Activated naive CD8-positive, alpha-beta T cell treated with anti-CD3 and anti-CD28 coated beads, Interleukin-2, amount 10 ng/mL, durations not matched to agents 7 days and 5 days (primary cell): ENCODE measurements around the gene TOMM7. TPM values are rescaled to one million over a fixed set of nuclear protein-coding genes. Genes with fewer than 3 reads are reported as not detected.

ENCODE experiments used
- ATAC-seq: fragments of 150-1000 bp; cut with Tn5 transposase; one replicate; pipeline ENCODE4 v1.10.0; 2021; ENCODE audit warnings: low read depth, moderate library complexity
- POLR2A ChIA-PET: fragments of 350-600 bp; sonication (Branson Sonifier 250); formaldehyde crosslinking; loops from one replicate; lab custom pipeline; 2021; ENCODE audit warnings: antibody characterized with exemption; lab: Charles Lee
- DNase-seq: peaks from one replicate; pipeline ENCODE4 v3.0.0; 2021
- H3K27ac Mint-ChIP-seq: one replicate; pipeline ENCODE4 v1.8.0; 2022; ENCODE audit warnings: mild to moderate bottlenecking, mixed read lengths
- H3K27me3 Mint-ChIP-seq: one replicate; pipeline ENCODE4 v1.8.0; 2022; ENCODE audit warnings: mild to moderate bottlenecking, moderate library complexity, mixed read lengths
- H3K36me3 Mint-ChIP-seq: one replicate; pipeline ENCODE4 v1.8.0; 2021; ENCODE audit warnings: mild to moderate bottlenecking, mixed read lengths
- H3K4me1 Mint-ChIP-seq: one replicate; pipeline ENCODE4 v1.8.0; 2021; ENCODE audit warnings: mixed read lengths
- H3K4me3 Mint-ChIP-seq: one replicate; pipeline ENCODE4 v1.8.0; 2022; ENCODE audit warnings: mild to moderate bottlenecking, moderate library complexity, mixed read lengths
- H3K9me3 Mint-ChIP-seq: one replicate; pipeline ENCODE4 v1.8.0; 2021; ENCODE audit warnings: mixed read lengths
- total RNA-seq, 2 experiments: library from RNA; stranded (reverse); gene quantifications; one replicate each; pipeline ENCODE4 v1.2.3, GENCODE V29; 2021

Gene TOMM7
- total RNA-seq, 2 experiments from 2014 or later, result 379 to 390 TPM

DNA sequence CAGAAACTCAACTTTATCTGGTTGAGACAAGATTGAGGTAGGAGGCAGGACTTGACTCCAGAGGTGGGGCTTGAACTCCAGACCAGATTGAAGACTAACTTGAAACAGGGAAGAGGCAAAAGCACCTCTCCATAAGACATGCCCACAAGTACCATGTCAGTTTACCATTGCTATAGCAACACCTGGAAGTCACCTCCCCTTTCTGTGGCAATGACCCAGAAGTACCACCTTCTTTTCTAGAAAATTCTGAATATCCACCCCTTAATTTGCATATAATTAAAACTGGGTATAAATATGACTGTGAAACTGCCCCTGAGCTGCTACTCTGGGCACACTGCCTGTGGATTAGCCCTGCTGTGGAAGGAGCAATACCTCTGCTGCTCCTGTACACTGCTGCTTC lies 4.9 kb upstream of the TOMM7 start:
- H3K36me3 Mint-ChIP-seq, result peaks cover under 1% of the 10 kb centered on the region
- peaks cover 4% of the 10 kb centered on the region for H3K4me1 Mint-ChIP-seq
- ATAC-seq (no peak), DNase-seq (no peak)
- POLR2A ChIA-PET, result no interaction called here
- peaks cover 14% of the 10 kb centered on the region for H3K27me3 Mint-ChIP-seq
- no peaks in the 10 kb centered on the region for H3K9me3 Mint-ChIP-seq
- no peak overlapping the region for H3K4me3 Mint-ChIP-seq
- H3K27ac Mint-ChIP-seq, result no peak overlapping the region

DNA sequence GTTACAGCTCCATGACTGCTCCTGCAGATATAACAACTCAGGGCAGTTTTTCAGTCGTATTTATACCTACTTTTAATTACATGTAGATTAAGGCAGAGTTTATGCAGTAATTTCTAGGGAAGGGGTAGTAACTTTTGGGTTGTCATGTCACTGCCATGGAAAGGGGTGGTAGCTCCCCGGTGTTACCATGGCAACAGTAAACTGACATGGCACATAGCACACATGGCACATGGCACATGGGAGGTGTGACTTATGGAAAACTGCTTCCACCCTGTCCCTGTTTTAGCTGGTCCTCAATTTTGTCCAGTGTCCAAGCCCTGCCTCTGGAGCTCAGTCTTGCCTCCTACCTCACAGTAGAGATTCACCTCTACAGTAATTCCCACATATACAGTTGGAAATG lies 3.9 kb upstream of the TOMM7 start:
- H3K4me3 Mint-ChIP-seq, result no peak overlapping the region
- no peaks in the 10 kb centered on the region for H3K9me3 Mint-ChIP-seq
- DNase-seq, result no peak
- no peak overlapping the region for H3K27ac Mint-ChIP-seq
- no peak for ATAC-seq
- peaks cover 13% of the 10 kb centered on the region for H3K27me3 Mint-ChIP-seq
- H3K4me1 Mint-ChIP-seq, result peaks cover 4% of the 10 kb centered on the region
- peaks cover 2% of the 10 kb centered on the region for H3K36me3 Mint-ChIP-seq
- POLR2A ChIA-PET, result no interaction called here

DNA sequence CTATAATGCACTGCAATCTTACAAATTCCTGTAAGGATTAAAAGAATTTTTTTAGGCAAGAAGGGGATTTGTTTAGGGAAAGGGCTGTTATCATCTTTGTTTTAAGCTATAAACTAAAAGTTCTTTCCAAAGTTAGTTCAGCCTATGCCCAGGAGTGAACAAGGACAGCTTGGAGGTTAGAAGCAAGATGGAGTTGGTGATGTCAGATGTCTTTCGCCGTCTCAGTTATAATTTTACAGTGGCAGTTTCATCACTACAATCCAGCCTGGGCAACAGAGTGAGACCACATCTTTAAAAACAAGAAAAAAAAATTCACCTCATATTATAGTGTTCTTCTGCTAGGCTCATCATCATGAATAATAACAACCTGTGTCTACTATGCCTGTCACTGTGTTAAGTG lies 2.1 kb upstream of the TOMM7 start:
- Mint-ChIP-seq H3K9me3 (no peaks in the 10 kb centered on the region), H3K4me3 (no peak overlapping the region), H3K4me1 (peaks cover 19% of the 10 kb centered on the region), H3K27me3 (peaks cover 13% of the 10 kb centered on the region), H3K27ac (no peak overlapping the region), H3K36me3 (peaks cover 6% of the 10 kb centered on the region)
- no peak for ATAC-seq
- DNase-seq, result no peak
- POLR2A ChIA-PET, result interaction anchor here (0.6 kb wide), 2 partner anchors 29 to 230 kb away, joined by 3 read pairs; no protein-coding TSS in a partner anchor

DNA sequence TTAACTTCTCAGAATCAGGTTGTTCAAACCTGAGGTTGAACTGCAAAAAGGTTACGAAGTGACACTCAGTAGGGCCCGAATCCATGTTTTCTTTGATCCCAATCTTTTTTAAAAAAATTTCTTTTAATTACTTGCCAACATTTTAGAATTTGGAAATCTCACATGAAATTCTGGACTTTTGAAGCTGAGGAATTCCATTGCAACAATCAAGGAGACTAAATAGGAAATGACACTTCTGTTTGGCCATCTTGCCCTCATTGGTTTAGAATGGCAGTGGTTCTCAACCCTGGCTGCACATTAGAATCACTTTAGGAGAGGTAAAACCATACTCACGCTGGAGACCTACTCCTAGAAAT lies 471 bp upstream of the TOMM7 start:
- Mint-ChIP-seq H3K27me3 (peaks cover 13% of the 10 kb centered on the region), H3K4me3 (peak overlapping the region; percentile 99), H3K9me3 (no peaks in the 10 kb centered on the region), H3K36me3 (peaks cover 6% of the 10 kb centered on the region), H3K4me1 (peaks cover 25% of the 10 kb centered on the region), H3K27ac (peak overlapping the region; percentile 97)
- ATAC-seq, result no peak
- DNase-seq, result no peak
- POLR2A ChIA-PET, result interaction anchor here (0.7 to 1.9 kb wide), 4 partner anchors 13 to 283 kb away, joined by 3 to 4 read pairs (median 3); no protein-coding TSS in a partner anchor

DNA sequence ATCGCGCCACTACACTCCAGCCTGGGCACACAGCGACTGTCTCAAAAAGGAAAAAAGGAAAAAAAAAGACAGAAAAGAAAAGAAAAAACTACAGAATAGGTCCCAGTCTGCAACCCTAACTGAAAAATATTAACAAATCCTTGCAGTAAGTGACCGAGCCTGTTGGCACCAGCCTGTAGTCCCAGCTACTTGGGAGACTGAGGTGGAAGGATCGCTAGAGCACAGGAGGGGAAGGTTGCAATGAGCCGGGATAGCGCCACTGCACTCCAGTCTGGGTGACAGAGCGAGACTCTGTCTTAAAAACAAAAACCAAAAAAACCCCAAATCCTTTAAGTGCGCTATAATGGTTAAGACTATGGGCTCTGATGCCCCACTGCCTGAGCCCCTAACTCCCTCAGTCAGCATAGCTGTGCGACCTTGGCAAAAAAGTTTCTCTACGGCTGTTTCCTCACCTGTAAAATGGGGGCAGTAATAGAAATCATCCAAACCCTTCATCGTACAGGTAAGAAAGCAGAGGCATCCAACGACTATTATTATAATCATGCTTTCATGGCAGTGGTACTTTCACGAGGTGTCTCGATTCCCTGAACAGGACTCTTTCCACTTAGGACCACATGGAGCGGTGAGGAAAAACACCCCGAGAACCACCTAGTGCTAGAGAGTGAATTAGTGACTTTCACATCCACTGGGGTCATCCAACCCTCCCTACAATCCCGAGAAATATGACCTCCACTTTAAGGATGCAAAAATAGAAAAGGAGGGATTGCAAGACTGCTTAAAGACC lies 755 bp downstream of the TOMM7 start:
- H3K27me3 Mint-ChIP-seq, result peaks cover 8% of the 10 kb centered on the region
- DNase-seq, result peak; percentile 27
- peaks cover 6% of the 10 kb centered on the region for H3K36me3 Mint-ChIP-seq
- peak overlapping the region; percentile 99 for H3K4me3 Mint-ChIP-seq
- peak overlapping the region; percentile 97 for H3K27ac Mint-ChIP-seq
- peak; percentile 9 for ATAC-seq
- H3K4me1 Mint-ChIP-seq, result peaks cover 28% of the 10 kb centered on the region
- POLR2A ChIA-PET, result interaction anchor here (0.6 to 1.9 kb wide), 4 partner anchors 12 to 389 kb away, joined by 3 to 4 read pairs (median 4); no protein-coding TSS in a partner anchor
- no peaks in the 10 kb centered on the region for H3K9me3 Mint-ChIP-seq

DNA sequence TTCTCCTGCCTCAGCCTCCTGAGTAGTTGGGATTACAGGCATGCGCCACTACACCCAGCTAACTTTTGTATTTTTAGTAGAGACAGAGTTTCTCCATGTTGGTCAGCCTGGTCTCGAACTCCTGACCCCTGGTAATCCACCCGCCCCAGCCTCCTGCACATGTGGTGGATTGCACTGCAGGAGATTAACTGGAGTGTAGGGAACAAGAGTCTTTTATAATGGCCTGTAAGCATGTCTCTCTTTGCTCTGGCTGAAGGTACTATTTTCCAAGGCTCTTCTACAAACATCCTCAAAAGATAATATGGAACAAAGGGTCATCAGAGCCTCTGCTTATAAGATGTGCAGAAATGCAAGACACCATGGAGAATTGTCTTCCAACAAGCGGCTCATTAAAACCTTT lies 3.2 kb downstream of the TOMM7 start:
- Mint-ChIP-seq H3K9me3 (no peaks in the 10 kb centered on the region), H3K27ac (no peak overlapping the region), H3K4me3 (no peak overlapping the region), H3K27me3 (no peaks in the 10 kb centered on the region), H3K36me3 (peaks cover 19% of the 10 kb centered on the region), H3K4me1 (peaks cover 30% of the 10 kb centered on the region)
- POLR2A ChIA-PET, result no interaction called here
- DNase-seq, result no peak
- ATAC-seq, result no peak

DNA sequence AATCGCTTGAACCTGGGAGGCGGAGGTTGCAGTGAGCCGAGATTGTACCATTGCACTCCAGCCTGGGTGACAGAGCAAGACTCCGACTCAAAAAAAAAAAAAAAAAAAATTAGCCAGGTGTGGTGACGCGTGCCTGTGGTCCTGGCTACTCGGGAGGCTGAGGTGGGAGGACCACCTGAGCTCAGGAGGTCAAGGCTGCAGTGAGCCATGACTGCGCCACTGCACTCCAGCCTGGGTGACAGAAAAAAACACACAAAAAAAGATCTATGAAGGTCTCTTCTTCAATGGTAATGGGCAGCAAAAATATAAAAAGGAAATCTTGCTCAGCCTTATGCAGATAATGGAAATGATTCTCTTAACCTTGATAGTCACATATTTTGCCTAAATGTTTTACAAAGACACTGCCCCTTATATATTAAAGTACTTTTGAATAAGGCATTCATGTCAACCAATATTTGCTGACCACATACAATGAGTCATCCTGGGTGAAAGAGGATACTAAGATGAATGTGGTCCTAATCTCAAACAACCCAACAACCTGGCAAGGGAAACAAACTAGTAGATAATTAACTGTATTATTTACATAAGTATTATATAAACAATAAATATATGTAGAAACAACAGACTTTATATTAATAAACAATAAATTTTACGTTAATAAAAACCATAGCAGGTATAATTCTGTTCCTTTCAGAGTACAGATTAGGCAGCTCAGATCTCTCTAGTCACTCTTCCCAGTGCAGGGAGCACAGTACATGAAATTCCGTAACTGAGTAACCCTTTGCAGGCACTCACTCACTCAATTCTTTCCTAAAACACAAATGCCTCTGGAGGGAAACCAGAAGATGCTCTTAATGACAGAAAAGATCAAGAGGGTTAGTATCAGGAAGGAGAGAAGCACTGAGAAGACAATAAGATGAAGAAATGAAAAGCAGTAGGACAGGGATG lies 8.1 kb downstream of the TOMM7 start:
- Mint-ChIP-seq H3K36me3 (peaks cover 22% of the 10 kb centered on the region), H3K27ac (no peak overlapping the region), H3K9me3 (no peaks in the 10 kb centered on the region), H3K4me3 (no peak overlapping the region), H3K4me1 (peaks cover 11% of the 10 kb centered on the region), H3K27me3 (no peaks in the 10 kb centered on the region)
- ATAC-seq (no peak), DNase-seq (no peak)
- POLR2A ChIA-PET, result no interaction called here

DNA sequence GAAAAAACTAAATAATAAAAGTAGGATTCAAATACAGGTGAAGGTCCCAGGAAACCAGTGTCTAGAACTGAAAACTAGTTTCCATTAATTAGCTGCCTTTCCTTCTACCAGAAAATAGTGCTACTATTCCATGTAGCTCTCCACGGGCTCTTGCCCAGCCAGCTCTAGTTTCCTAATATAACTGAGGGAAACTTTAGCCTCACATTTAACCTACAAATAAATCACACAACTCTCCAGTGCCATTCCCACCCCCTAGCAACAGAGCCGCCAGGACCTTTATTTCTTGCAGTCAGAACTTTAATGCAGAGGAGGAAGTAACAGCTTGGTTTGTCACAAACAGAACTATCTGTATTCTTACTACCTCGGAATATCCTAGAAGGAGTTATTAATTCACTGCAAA lies 10.3 kb downstream of the TOMM7 start:
- no peaks in the 10 kb centered on the region for H3K27me3 Mint-ChIP-seq
- DNase-seq (no peak), ATAC-seq (no peak)
- peaks cover 22% of the 10 kb centered on the region for H3K36me3 Mint-ChIP-seq
- H3K4me3 Mint-ChIP-seq, result no peak overlapping the region
- no peak overlapping the region for H3K27ac Mint-ChIP-seq
- no peaks in the 10 kb centered on the region for H3K9me3 Mint-ChIP-seq
- POLR2A ChIA-PET, result interaction anchor here (0.7 kb wide), 1 partner anchor 8 kb away, joined by 3 read pairs; no protein-coding TSS in a partner anchor
- peaks cover 4% of the 10 kb centered on the region for H3K4me1 Mint-ChIP-seq

DNA sequence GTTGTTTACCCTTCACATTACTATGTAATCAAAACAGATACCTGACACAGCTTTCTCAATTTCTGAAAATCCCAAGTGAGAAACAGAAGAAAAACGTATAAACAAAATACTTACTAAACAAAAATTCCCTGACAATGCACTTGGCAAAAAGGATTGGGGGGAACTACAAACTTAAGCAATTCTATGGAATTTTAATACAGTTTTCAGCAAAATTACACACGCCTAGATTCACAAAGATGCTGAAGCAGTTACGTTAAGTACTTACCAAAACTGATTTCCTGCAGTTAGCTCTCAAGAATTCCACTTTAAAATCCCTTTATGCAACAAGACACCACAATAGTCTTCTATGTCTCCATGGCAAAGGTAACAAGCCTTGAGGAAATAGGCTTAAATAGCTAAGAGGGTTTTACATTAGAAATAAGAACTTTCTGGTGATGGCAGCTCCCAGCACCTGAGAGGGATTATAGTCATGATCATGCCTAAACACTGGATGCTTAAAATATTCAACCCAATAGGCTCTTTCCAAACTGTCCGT lies 10.8 kb downstream of the TOMM7 start:
- Mint-ChIP-seq H3K4me1 (peaks cover 4% of the 10 kb centered on the region), H3K9me3 (no peaks in the 10 kb centered on the region), H3K27ac (no peak overlapping the region), H3K4me3 (no peak overlapping the region), H3K36me3 (peaks cover 21% of the 10 kb centered on the region), H3K27me3 (no peaks in the 10 kb centered on the region)
- POLR2A ChIA-PET, result interaction anchor here (0.7 kb wide), 1 partner anchor 9 kb away, joined by 3 read pairs; no protein-coding TSS in a partner anchor
- no peak for ATAC-seq
- no peak for DNase-seq

DNA sequence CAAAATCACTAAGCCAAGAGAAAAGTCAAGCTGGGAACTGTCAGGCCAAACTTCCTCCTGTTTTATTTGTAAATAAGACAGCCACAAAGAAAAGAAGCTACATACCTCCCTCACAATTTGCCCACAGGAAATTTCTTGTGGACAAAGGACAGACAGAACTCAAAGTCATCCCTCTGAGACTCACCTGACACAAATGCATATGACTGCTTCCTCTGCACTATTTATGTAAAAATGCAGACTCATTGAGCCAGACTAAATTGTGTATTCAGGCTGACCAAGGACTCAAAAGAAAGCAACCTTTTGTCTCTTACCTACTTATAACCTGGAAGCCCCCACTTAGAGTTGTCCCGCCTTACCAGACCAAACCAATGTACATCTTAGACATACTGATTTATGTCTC lies 11.8 kb downstream of the TOMM7 start:
- POLR2A ChIA-PET, result interaction anchor here (1.3 kb wide), 1 partner anchor 12 kb away, joined by 3 read pairs; the partner anchor contains the start of gene TOMM7
- Mint-ChIP-seq H3K36me3 (peaks cover 14% of the 10 kb centered on the region), H3K9me3 (no peaks in the 10 kb centered on the region), H3K27ac (no peak overlapping the region), H3K4me1 (peaks cover 4% of the 10 kb centered on the region), H3K27me3 (no peaks in the 10 kb centered on the region), H3K4me3 (no peak overlapping the region)
- DNase-seq (no peak), ATAC-seq (no peak)

DNA sequence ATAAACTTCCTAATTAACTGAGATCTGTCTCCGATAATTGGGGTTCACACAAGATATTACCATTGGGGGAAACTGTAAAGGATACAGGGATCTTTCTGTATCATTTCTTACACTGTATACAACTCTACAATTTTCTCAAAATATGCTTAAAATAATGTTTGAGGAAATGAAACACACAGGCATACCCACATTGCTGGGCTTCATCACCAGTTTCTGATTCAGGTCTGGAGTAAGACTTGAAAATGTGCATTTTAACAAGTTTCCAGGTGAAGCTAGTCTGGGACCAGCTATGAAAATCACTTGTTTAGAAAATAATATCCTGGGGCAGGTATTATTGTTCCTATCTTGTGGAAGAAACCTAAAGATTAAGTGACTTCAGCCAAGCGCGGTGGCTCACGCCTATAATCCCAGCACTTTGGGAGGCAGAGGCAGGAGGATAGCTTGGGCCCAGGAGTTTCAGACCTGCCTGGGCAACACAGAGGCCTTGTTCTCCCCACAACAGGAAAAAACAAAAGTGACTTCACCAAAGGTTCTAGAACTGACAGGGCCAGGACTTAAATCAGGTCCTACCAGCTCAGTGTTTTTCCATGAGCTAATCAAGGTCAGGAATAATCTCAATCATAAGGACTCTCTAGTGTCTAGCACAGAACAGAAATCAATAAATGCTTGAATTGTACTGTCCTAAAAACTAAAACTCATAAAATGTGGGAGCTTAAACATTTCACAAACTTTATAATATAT lies 12.6 kb downstream of the TOMM7 start:
- H3K4me1 Mint-ChIP-seq, result peaks cover 4% of the 10 kb centered on the region
- no peak overlapping the region for H3K27ac Mint-ChIP-seq
- peaks cover 14% of the 10 kb centered on the region for H3K36me3 Mint-ChIP-seq
- POLR2A ChIA-PET, result interaction anchor here (1.3 kb wide), 1 partner anchor 12 kb away, joined by 3 read pairs; the partner anchor contains the start of gene TOMM7
- DNase-seq, result no peak
- H3K27me3 Mint-ChIP-seq, result no peaks in the 10 kb centered on the region
- H3K9me3 Mint-ChIP-seq, result no peaks in the 10 kb centered on the region
- ATAC-seq, result no peak
- no peak overlapping the region for H3K4me3 Mint-ChIP-seq

DNA sequence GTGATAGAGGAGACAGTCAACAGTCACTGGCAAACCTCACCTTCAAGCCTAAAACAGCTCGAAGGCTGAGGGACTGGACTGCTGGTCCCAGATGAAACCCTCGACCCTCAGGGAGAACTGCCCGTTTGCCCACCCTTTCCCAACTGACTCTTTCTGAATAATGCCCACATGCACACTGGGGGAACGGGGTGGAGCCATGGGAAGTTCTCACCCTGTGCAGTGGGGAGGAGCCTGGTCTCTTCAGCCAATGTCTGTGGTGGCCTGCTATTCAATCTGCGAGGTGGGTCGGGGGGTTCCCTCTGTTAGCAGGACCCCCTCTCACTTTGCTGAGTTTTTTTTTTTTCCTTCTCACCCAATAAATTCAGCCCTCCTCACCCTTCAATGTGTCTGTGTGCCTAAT lies 14.5 kb downstream of the TOMM7 start:
- Mint-ChIP-seq H3K27me3 (peaks cover 3% of the 10 kb centered on the region), H3K9me3 (no peaks in the 10 kb centered on the region), H3K36me3 (peaks cover 9% of the 10 kb centered on the region), H3K4me3 (no peak overlapping the region), H3K27ac (no peak overlapping the region), H3K4me1 (peaks cover 2% of the 10 kb centered on the region)
- no peak for DNase-seq
- POLR2A ChIA-PET, result no interaction called here
- no peak for ATAC-seq
